SK-N-SH (cell line): ENCODE data around the gene SAP30L. TPM values are rescaled to one million over a fixed set of nuclear protein-coding genes. Genes with fewer than 3 reads are reported as not detected.

Source experiments
- CTCF ChIA-PET: fragments of 300-600, 350-600 bp; formaldehyde crosslinking; extraction: SDS; loops from one replicate; lab custom pipeline; 2021; lab: Yijun Ruan, JAX
- POLR2A ChIA-PET: fragments of 350-600 bp; sonication (Branson Sonifier 250); formaldehyde crosslinking; extraction: SDS; loops from one replicate; lab custom pipeline; 2020; ENCODE audit warnings: antibody characterized with exemption, inconsistent platforms; lab: Yijun Ruan, JAX
- DNase-seq: peaks from one replicate; pipeline ENCODE4 v3.0.0; 2012
- H2AFZ ChIP-seq: fragments of 200-600 bp; sonication (generic); 2 replicates; pipeline ENCODE4 v1.8.1; 2016; ENCODE audit warnings: antibody characterized with exemption, mild to moderate bottlenecking, low read depth
- H3F3A ChIP-seq: fragments of 200-600 bp; sonication (generic); replicated peaks from 2 replicates; pipeline ENCODE3; 2016; ENCODE audit warnings: antibody characterized with exemption, mild to moderate bottlenecking; ENCODE audit not compliant: insufficient read depth
- H3K27ac ChIP-seq, 2 experiments: fragments of 200-500 bp in 1 of 2; fragments of 200-600 bp in 1 of 2; sonication (Bioruptor generic) in 1 of 2; sonication (generic), shearing (Covaris generic) in 1 of 2; 2 replicates each; pipeline versions ENCODE4 v1.5.1 to v1.6.1; 2014 to 2016; ENCODE audit warnings: low read depth in 2 of 2, inconsistent platforms in 1 of 2, low read length in 1 of 2, mild to moderate bottlenecking in 1 of 2, mixed read lengths in 1 of 2
- H3K27me3 ChIP-seq: fragments of 200-600 bp; sonication (generic), shearing (Covaris generic); 2 replicates; pipeline ENCODE4 v1.6.1; 2016; ENCODE audit warnings: mixed run types; ENCODE audit not compliant: insufficient read depth
- H3K36me3 ChIP-seq, 2 experiments: fragments of 200-500 bp in 1 of 2; fragments of 200-600 bp in 1 of 2; sonication (Bioruptor generic) in 1 of 2; sonication (generic) in 1 of 2; replicated peaks in 1 of 2; 2 replicates each; pipeline versions ENCODE3 to v1.5.1; 2014 to 2016; ENCODE audit warnings: low read length in 1 of 2, mild to moderate bottlenecking in 1 of 2; ENCODE audit not compliant: insufficient read depth in 2 of 2, control insufficient read depth in 1 of 2
- H3K4me1 ChIP-seq, 2 experiments: fragments of 200-500 bp in 1 of 2; fragments of 200-600 bp in 1 of 2; sonication (Bioruptor generic) in 1 of 2; sonication (generic), shearing (Covaris generic) in 1 of 2; 2 replicates each; pipeline versions ENCODE4 v1.5.1 to v1.6.1; 2014 to 2016; ENCODE audit warnings: low read depth in 1 of 2, low read length in 1 of 2, mixed run types in 1 of 2; ENCODE audit not compliant: insufficient read depth in 2 of 2, control insufficient read depth in 1 of 2
- H3K4me2 ChIP-seq: fragments of 200-600 bp; sonication (generic), shearing (Covaris generic); 2 replicates; pipeline ENCODE4 v1.6.1; 2017; ENCODE audit warnings: mixed run types
- H3K4me3 ChIP-seq, 2 experiments: fragments of 200-500 bp in 1 of 2; fragments of 200-600 bp in 1 of 2; sonication (Bioruptor generic) in 1 of 2; sonication (generic), shearing (Covaris generic) in 1 of 2; 2 replicates each; pipeline versions ENCODE4 v1.5.1 to v1.8.1; 2014 to 2016; ENCODE audit warnings: low read depth in 2 of 2, inconsistent platforms in 1 of 2, low read length in 1 of 2, mild to moderate bottlenecking in 1 of 2, mixed read lengths in 1 of 2, moderate library complexity in 1 of 2
- H3K79me2 ChIP-seq: fragments of 200-600 bp; sonication (generic); 2 replicates; pipeline ENCODE4 v1.8.1; 2017; ENCODE audit warnings: mild to moderate bottlenecking; ENCODE audit not compliant: insufficient read depth
- H3K9ac ChIP-seq: fragments of 200-600 bp; sonication (generic); 2 replicates; pipeline ENCODE4 v1.6.1; 2017; ENCODE audit warnings: mixed run types
- H3K9me2 ChIP-seq: fragments of 200-600 bp; sonication (generic); 2 replicates; pipeline ENCODE4 v1.6.1; 2017; ENCODE audit warnings: mixed run types
- H3K9me3 ChIP-seq: fragments of 200-600 bp; sonication (generic); 2 replicates; pipeline ENCODE4 v1.6.1; 2017; ENCODE audit warnings: mixed run types, mild to moderate bottlenecking, moderate library complexity
- H4K20me1 ChIP-seq: fragments of 200-600 bp; sonication (generic); 2 replicates; pipeline ENCODE4 v1.6.1; 2017; ENCODE audit warnings: mild to moderate bottlenecking, mixed run types; ENCODE audit not compliant: insufficient read depth
- EP300 ChIP-seq, 2 experiments: IDR thresholded peaks; 2 replicates each; pipeline versions ENCODE4 v1.4.0 to v1.6.1; 2012; ENCODE audit warnings: borderline replicate concordance in 1 of 2, low read depth in 1 of 2, low read length in 1 of 2
- EZH2phosphoT487 ChIP-seq: fragments of 200-600 bp; sonication (generic); IDR thresholded peaks from 2 replicates; pipeline ENCODE4 v1.6.1; 2017; ENCODE audit warnings: low read depth, mixed run types, mild to moderate bottlenecking, antibody characterized with exemption, moderate library complexity, borderline replicate concordance
- FOSL2 ChIP-seq: IDR thresholded peaks from 2 replicates; pipeline ENCODE4 v1.4.0; 2012; ENCODE audit warnings: low read depth, mild to moderate bottlenecking, moderate library complexity, borderline replicate concordance
- FOXJ3 ChIP-seq: sonication (generic); formaldehyde crosslinking; IDR thresholded peaks from 2 replicates; pipeline ENCODE4 v1.5.1; 2020; ENCODE audit warnings: mild to moderate bottlenecking, missing genetic modification reagents
- FOXM1 ChIP-seq: IDR thresholded peaks from 2 replicates; pipeline ENCODE4 v1.4.0; 2012; ENCODE audit warnings: low read depth, mild to moderate bottlenecking
- GABPA ChIP-seq: IDR thresholded peaks from 2 replicates; pipeline ENCODE4 v1.4.0; 2012; ENCODE audit warnings: low read depth, mild to moderate bottlenecking
- GATA2 ChIP-seq: sonication (generic); formaldehyde crosslinking; IDR thresholded peaks from 2 replicates; pipeline ENCODE4 v1.5.0; 2020; ENCODE audit warnings: mild to moderate bottlenecking, missing genetic modification reagents
- JUND ChIP-seq: IDR thresholded peaks from 2 replicates; pipeline ENCODE4 v1.4.0; 2012
- MXI1 ChIP-seq: IDR thresholded peaks from 2 replicates; pipeline ENCODE4 v1.6.1; 2012; ENCODE audit warnings: mild to moderate bottlenecking, low read depth, low read length, improper control_type of control experiment
- NRF1 ChIP-seq: IDR thresholded peaks from 2 replicates; pipeline ENCODE4 v1.6.1; 2012; ENCODE audit warnings: low read depth, mild to moderate bottlenecking, low read length
- RFX5 ChIP-seq: IDR thresholded peaks from 2 replicates; pipeline ENCODE4 v1.6.1; 2012; ENCODE audit warnings: mild to moderate bottlenecking, improper control_type of control experiment, low read length
- SMC3 ChIP-seq: IDR thresholded peaks from 2 replicates; pipeline ENCODE4 v1.6.1; 2012; ENCODE audit warnings: low read depth, low read length, improper control_type of control experiment
- TCF12 ChIP-seq: IDR thresholded peaks from 2 replicates; pipeline ENCODE4 v1.4.0; 2012
- TEAD4 ChIP-seq: IDR thresholded peaks from 2 replicates; pipeline ENCODE4 v1.4.0; 2012; ENCODE audit warnings: mild to moderate bottlenecking, borderline replicate concordance; ENCODE audit not compliant: insufficient read depth
- USF1 ChIP-seq: IDR thresholded peaks from 2 replicates; pipeline ENCODE4 v1.4.0; 2012; ENCODE audit warnings: low read depth, borderline replicate concordance
- USF2 ChIP-seq: fragments of 150-350 bp; IDR thresholded peaks from 2 replicates; pipeline ENCODE4 v1.6.1; 2017; ENCODE audit warnings: antibody characterized with exemption, low read length, low read depth, borderline replicate concordance
- YY1 ChIP-seq: IDR thresholded peaks from 2 replicates; pipeline ENCODE4 v1.4.0; 2012; ENCODE audit warnings: low read depth, mild to moderate bottlenecking
- WGBS: methylation state at CpG from one replicate; pipeline ENCODE4 v1.1.6; 2017; ENCODE audit warnings: low lambda C conversion rate; 5-methylcytosine and 5-hydroxymethylcytosine counted together
- polyA plus RNA-seq, 3 experiments: library from polyadenylated mRNA; depleted of rRNA; stranded (reverse); fragments of >200 nt; gene quantifications; 2 replicates each; pipeline ENCODE4 v1.2.3, GENCODE V29; 2012
- TF ChIP-seq, protein P1 (sequence below): IDR thresholded peaks from 2 replicates; pipeline ENCODE4 v1.4.0; 2012; ENCODE audit warnings: low read depth
- TF ChIP-seq, protein P2 (sequence below): IDR thresholded peaks from 2 replicates; pipeline ENCODE4 v1.4.0; 2012; ENCODE audit warnings: low read depth, borderline replicate concordance

SAP30L gene
- polyA plus RNA-seq, 1 of the 3 experiments (the other 2 are of a cell fraction) = 26.6 TPM

DNA sequence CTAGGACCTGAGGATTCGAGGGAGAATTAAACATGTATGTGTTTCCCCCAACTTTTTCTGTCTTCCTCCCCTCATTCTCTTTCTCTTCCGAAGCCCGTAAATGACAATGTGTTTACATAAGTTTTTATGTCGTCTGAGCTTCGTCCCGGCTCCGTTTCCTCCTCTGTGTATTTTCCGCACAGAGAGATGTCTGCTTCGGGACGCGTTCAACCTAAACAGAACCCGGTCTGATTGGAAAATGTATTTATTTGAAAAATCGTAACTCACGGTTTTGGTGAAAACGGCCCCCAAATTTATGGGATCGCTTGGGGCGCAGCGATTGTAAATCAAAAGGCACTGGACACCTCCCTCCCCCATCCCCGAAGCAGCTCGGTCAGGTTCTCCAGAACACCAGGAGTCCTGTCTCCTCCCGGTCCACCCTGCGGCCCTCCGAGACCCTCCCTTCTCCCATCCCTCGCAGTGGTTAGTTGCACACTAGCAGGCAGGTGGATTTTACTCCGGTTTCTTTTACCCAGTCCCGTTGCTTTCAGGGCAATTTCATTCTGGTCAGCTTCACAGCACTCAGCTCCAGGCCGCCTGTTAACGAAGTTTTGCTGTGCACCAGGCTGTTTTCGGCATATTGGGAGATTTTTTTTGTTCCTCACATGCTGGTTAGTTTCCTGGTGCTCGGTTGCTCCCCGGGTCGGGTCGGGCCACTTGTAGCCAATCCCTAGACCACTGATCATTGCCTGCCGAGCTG lies 38.0 kb downstream of the SAP30L start:
- no peak overlapping the region for H3K4me2 ChIP-seq
- no peak for DNase-seq
- CTCF ChIA-PET = interaction anchor here (0.7 to 6.6 kb wide), 9 partner anchors 8 to 125 kb away, joined by 3 to 93 read pairs (median 11); no protein-coding TSS in a partner anchor
- H3K9me3 ChIP-seq = no peaks in the 10 kb centered on the region
- H3K79me2 ChIP-seq = no peaks in the 10 kb centered on the region
- no peaks in the 10 kb centered on the region for H3K36me3 ChIP-seq
- peaks cover 86% of the 10 kb centered on the region for H3K27me3 ChIP-seq
- TF ChIP-seq EP300 (IDR thresholded peaks at IDR 0.05; ENCODE audit: borderline replicate concordance in 1 of 2, low read depth in 1 of 2, low read length in 1 of 2) = peak in 1 of 2 experiments; percentile 25; a peak in 1 of 4 replicates
- TF ChIP-seq JUND = no peak
- TF ChIP-seq, all 33 proteins: peak for 1
- H3K9ac ChIP-seq = no peak overlapping the region
- POLR2A ChIA-PET = interaction anchor here (0.6 to 4.9 kb wide), 6 partner anchors 8 to 453 kb away, joined by 3 to 87 read pairs (median 16); no protein-coding TSS in a partner anchor
- H3K4me1 ChIP-seq = peaks cover 0 to 69% of the 10 kb centered on the region in 2 experiments; a peak in 2 of 4 replicates
- no peak overlapping the region for H3K4me3 ChIP-seq
- H3K27ac ChIP-seq = peak overlapping the region in 1 of 2 experiments; percentile 100; a peak in 2 of 4 replicates
- H3K9me2 ChIP-seq = no peaks in the 10 kb centered on the region
- H3F3A ChIP-seq = no peaks in the 10 kb centered on the region
- no peaks in the 10 kb centered on the region for H4K20me1 ChIP-seq
- no peak overlapping the region for H2AFZ ChIP-seq
- 66% methylated on average over 34 of the region's 34 CpGs for WGBS

GRCh38 chr5:154484393-154485095 lies 38.7 kb downstream of the SAP30L start:
- peak overlapping the region in 1 of 2 experiments; percentile 100; a peak in 2 of 4 replicates for H3K27ac ChIP-seq
- no peaks in the 10 kb centered on the region for H3K9me2 ChIP-seq
- peaks cover 78% of the 10 kb centered on the region for H3K27me3 ChIP-seq
- H2AFZ ChIP-seq = no peak overlapping the region
- 70% methylated on average over 15 of the region's 15 CpGs for WGBS
- ChIA-PET CTCF (interaction anchor here (0.7 to 6.6 kb wide), 11 partner anchors 9 to 125 kb away, joined by 3 to 93 read pairs (median 11); no protein-coding TSS in a partner anchor), POLR2A (interaction anchor here (1.1 to 4.9 kb wide), 5 partner anchors 8 to 40 kb away, joined by 3 to 87 read pairs (median 29); no protein-coding TSS in a partner anchor)
- H3K9me3 ChIP-seq = no peaks in the 10 kb centered on the region
- DNase-seq = no peak
- H4K20me1 ChIP-seq = no peaks in the 10 kb centered on the region
- H3K9ac ChIP-seq = no peak overlapping the region
- no peaks in the 10 kb centered on the region for H3K36me3 ChIP-seq
- no peaks in the 10 kb centered on the region for H3F3A ChIP-seq
- peaks cover 0 to 63% of the 10 kb centered on the region in 2 experiments; a peak in 2 of 4 replicates for H3K4me1 ChIP-seq
- no peaks in the 10 kb centered on the region for H3K79me2 ChIP-seq
- no peak overlapping the region for H3K4me2 ChIP-seq
- H3K4me3 ChIP-seq = no peak overlapping the region; a peak in 1 of 4 replicates
- TF ChIP-seq MXI1 = no peak
- TF ChIP-seq NRF1 = no peak
- TF ChIP-seq, protein P1, sequence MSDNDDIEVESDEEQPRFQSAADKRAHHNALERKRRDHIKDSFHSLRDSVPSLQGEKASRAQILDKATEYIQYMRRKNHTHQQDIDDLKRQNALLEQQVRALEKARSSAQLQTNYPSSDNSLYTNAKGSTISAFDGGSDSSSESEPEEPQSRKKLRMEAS = no peak
- no peak for TF ChIP-seq EZH2phosphoT487
- no peak for TF ChIP-seq FOXJ3
- no peak for TF ChIP-seq GABPA
- no peak for TF ChIP-seq SMC3
- no peak for TF ChIP-seq FOXM1
- TF ChIP-seq YY1 = no peak
- TF ChIP-seq TCF12 = no peak
- no peak for TF ChIP-seq USF2
- no peak for TF ChIP-seq RFX5
- TF ChIP-seq GATA2 (CRISPR knock-in tag) = no peak
- TF ChIP-seq FOSL2 = no peak
- no peak for TF ChIP-seq USF1
- TF ChIP-seq TEAD4 = no peak
- TF ChIP-seq, protein P2, sequence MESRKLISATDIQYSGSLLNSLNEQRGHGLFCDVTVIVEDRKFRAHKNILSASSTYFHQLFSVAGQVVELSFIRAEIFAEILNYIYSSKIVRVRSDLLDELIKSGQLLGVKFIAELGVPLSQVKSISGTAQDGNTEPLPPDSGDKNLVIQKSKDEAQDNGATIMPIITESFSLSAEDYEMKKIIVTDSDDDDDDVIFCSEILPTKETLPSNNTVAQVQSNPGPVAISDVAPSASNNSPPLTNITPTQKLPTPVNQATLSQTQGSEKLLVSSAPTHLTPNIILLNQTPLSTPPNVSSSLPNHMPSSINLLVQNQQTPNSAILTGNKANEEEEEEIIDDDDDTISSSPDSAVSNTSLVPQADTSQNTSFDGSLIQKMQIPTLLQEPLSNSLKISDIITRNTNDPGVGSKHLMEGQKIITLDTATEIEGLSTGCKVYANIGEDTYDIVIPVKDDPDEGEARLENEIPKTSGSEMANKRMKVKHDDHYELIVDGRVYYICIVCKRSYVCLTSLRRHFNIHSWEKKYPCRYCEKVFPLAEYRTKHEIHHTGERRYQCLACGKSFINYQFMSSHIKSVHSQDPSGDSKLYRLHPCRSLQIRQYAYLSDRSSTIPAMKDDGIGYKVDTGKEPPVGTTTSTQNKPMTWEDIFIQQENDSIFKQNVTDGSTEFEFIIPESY = no peak
